Measurements from ENCODE around the gene XRCC1.
A peak's percentile ranks its signal among the peaks of the same experiment; 100 is the strongest.

The XRCC1 gene

GRCh38 chr19:43582495-43582894, 7.2 kb upstream of the XRCC1 start:
- Histone ChIP-seq H3K36me3 (ENCODE audit: control insufficient read depth in 2 of 2, insufficient read depth in 1 of 2, low read length in 2 of 2) (peaks cover 5 to 13% of the 10 kb centered on the region in 2 experiments), H3K27ac (ENCODE audit: extremely low read depth, low read depth, low read length) (no peak overlapping the region), H3K4me1 (ENCODE audit: control insufficient read depth, insufficient read depth, low read length) (no peaks in the 10 kb centered on the region), H3K9me3 (ENCODE audit: control insufficient read depth, insufficient read depth, low read depth, low read length) (no peaks in the 10 kb centered on the region), H3K4me3 (ENCODE audit: low read depth, low read length) (no peak overlapping the region)
- POLR2A ChIA-PET: interaction anchor here (0.7 kb wide), 1 partner anchor 73 kb away, joined by 4 read pairs; no protein-coding TSS in a partner anchor
- CTCF ChIA-PET: interaction anchor here (1.4 to 4.5 kb wide), 2 partner anchors 12 to 27 kb away, joined by 4 to 39 read pairs; partner anchors contain the start of gene IRGQ
- no peak for TF ChIP-seq ZNF184 (tag by site-specific recombination; IDR thresholded peaks at IDR 0.05)
- TF ChIP-seq, protein P1, sequence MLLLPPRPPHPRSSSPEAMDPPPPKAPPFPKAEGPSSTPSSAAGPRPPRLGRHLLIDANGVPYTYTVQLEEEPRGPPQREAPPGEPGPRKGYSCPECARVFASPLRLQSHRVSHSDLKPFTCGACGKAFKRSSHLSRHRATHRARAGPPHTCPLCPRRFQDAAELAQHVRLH (tag by site-specific recombination; IDR thresholded peaks at IDR 0.05): 0 out of 2 replicates have a peak, but pooled peaks have one; percentile 61

DNA sequence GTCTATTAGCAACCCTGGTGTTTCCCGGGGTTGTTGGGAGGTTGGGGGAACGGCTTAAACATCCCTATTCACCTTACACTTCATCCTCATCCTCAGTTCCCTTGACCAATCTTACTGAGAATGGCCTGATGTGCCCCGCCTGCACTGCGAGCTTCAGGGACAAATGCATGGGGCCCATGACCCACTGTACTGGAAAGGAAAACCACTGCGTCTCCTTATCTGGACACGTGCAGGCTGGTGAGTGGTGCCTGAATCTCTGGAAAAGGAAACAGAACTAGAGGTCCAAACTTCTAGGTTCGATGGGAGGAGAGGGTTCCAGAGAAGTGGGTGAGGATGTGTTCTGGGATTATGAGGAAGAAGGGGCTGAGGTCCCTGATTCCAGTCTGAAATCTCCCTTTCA, 6.1 kb upstream of the XRCC1 start:
- TF ChIP-seq ZBTB26 (tag by site-specific recombination; optimal IDR thresholded peaks at IDR 0.05) (no peak), ZNF433 (tag by site-specific recombination; IDR thresholded peaks at IDR 0.05; ENCODE audit: low read depth) (no peak), ZNF394 (tag by site-specific recombination; IDR thresholded peaks at IDR 0.05; ENCODE audit: borderline replicate concordance) (no peak), KLF1 (tag by site-specific recombination; IDR thresholded peaks at IDR 0.05) (no peak), ZNF366 (tag by site-specific recombination; conservative IDR thresholded peaks at IDR 0.05) (no peak), ZNF707 (tag by site-specific recombination; IDR thresholded peaks at IDR 0.05) (no peak), ZNF174 (tag by site-specific recombination; IDR thresholded peaks at IDR 0.05) (no peak), ZNF544 (tag by site-specific recombination; IDR thresholded peaks at IDR 0.05) (no peak), ZNF560 (tag by site-specific recombination; IDR thresholded peaks at IDR 0.05; ENCODE audit: borderline replicate concordance) (no peak)
- TF ChIP-seq, protein P2, sequence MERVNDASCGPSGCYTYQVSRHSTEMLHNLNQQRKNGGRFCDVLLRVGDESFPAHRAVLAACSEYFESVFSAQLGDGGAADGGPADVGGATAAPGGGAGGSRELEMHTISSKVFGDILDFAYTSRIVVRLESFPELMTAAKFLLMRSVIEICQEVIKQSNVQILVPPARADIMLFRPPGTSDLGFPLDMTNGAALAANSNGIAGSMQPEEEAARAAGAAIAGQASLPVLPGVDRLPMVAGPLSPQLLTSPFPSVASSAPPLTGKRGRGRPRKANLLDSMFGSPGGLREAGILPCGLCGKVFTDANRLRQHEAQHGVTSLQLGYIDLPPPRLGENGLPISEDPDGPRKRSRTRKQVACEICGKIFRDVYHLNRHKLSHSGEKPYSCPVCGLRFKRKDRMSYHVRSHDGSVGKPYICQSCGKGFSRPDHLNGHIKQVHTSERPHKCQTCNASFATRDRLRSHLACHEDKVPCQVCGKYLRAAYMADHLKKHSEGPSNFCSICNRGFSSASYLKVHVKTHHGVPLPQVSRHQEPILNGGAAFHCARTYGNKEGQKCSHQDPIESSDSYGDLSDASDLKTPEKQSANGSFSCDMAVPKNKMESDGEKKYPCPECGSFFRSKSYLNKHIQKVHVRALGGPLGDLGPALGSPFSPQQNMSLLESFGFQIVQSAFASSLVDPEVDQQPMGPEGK (tag by site-specific recombination; IDR thresholded peaks at IDR 0.05): no peak
- TF ChIP-seq, protein P3, sequence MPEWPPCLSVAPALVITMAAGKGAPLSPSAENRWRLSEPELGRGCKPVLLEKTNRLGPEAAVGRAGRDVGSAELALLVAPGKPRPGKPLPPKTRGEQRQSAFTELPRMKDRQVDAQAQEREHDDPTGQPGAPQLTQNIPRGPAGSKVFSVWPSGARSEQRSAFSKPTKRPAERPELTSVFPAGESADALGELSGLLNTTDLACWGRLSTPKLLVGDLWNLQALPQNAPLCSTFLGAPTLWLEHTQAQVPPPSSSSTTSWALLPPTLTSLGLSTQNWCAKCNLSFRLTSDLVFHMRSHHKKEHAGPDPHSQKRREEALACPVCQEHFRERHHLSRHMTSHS (tag by site-specific recombination; IDR thresholded peaks at IDR 0.05): no peak
- Histone ChIP-seq H3K4me1 (ENCODE audit: control insufficient read depth, insufficient read depth, low read length) (no peaks in the 10 kb centered on the region), H3K27ac (ENCODE audit: extremely low read depth, low read depth, low read length) (no peak overlapping the region), H3K36me3 (ENCODE audit: control insufficient read depth in 2 of 2, insufficient read depth in 1 of 2, low read length in 2 of 2) (peaks cover 3% of the 10 kb centered on the region in 2 experiments), H3K4me3 (ENCODE audit: low read depth, low read length) (no peak overlapping the region), H3K9me3 (ENCODE audit: control insufficient read depth, insufficient read depth, low read depth, low read length) (no peaks in the 10 kb centered on the region)
- ChIA-PET POLR2A (no interaction called here), CTCF (interaction anchor here (0.5 to 4.5 kb wide), 5 partner anchors 13 to 87 kb away, joined by 4 to 39 read pairs (median 8); partner anchors contain the start of gene IRGQ)

GRCh38 chr19:43578787-43579186, 3.5 kb upstream of the XRCC1 start:
- no peak overlapping the region for H3K4me3 ChIP-seq (ENCODE audit: low read depth, low read length)
- CTCF ChIA-PET: interaction anchor here (4.2 kb wide), 1 partner anchor 16 kb away, joined by 22 read pairs; the partner anchor contains the start of gene IRGQ
- no peak overlapping the region for H3K27ac ChIP-seq (ENCODE audit: extremely low read depth, low read depth, low read length)
- H3K9me3 ChIP-seq (ENCODE audit: control insufficient read depth, insufficient read depth, low read depth, low read length): no peaks in the 10 kb centered on the region
- H3K4me1 ChIP-seq (ENCODE audit: control insufficient read depth, insufficient read depth, low read length): peaks cover 12% of the 10 kb centered on the region
- H3K36me3 ChIP-seq (ENCODE audit: control insufficient read depth in 2 of 2, insufficient read depth in 1 of 2, low read length in 2 of 2): peaks cover under 1 to 6% of the 10 kb centered on the region in 2 experiments; a peak in 2 of 3 replicates
- POLR2A ChIA-PET: interaction anchor here (1.9 kb wide), 1 partner anchor 17 kb away, joined by 7 read pairs; the partner anchor contains the start of genes IRGQ and ZNF576
- peak; percentile 66 for TF ChIP-seq ZNF366 (tag by site-specific recombination; conservative IDR thresholded peaks at IDR 0.05)
- no peak for TF ChIP-seq ZBTB48 (tag by site-specific recombination; IDR thresholded peaks at IDR 0.05)
- TF ChIP-seq PRDM10 (tag by site-specific recombination; IDR thresholded peaks at IDR 0.05): peak; percentile 87
- no peak for TF ChIP-seq ZNF48 (tag by site-specific recombination; IDR thresholded peaks at IDR 0.05)
- TF ChIP-seq GLIS1 (tag by site-specific recombination; IDR thresholded peaks at IDR 0.05): 0 out of 2 replicates have a peak, but pooled peaks have one; percentile 27
- TF ChIP-seq PRDM1 (tag by site-specific recombination; IDR thresholded peaks at IDR 0.05): peak; percentile 61
- no peak for TF ChIP-seq ZNF114 (tag by site-specific recombination; IDR thresholded peaks at IDR 0.05)

All from HEK293 (cell line).